Measurements from ENCODE around the gene AMOTL1. TPM values are rescaled to one million over a fixed set of nuclear protein-coding genes. Genes with fewer than 3 reads are reported as not detected.

AMOTL1 gene
- total RNA-seq, 1 experiment from 2014 or later = 57.4 TPM

- peaks cover 16% of the 10 kb centered on the region; the same call in 1 of the 2 replicates for H3K4me1 ChIP-seq
- H3K27me3 ChIP-seq = no peaks in the 10 kb centered on the region
- no peak overlapping the region for H3K27ac ChIP-seq
- no peak overlapping the region for H3K4me3 ChIP-seq
- no peak for DNase-seq
- no peaks in the 10 kb centered on the region for H3K9me3 ChIP-seq (replicated peaks)
- H3K36me3 ChIP-seq = no peaks in the 10 kb centered on the region
These were observed 154.3 kb downstream of the AMOTL1 start for GRCh38 chr11:94922321-94923003.

GRCh38 chr11:94923004-94923334 lies 154.8 kb downstream of the AMOTL1 start:
- no peak for DNase-seq
- H3K9me3 ChIP-seq (replicated peaks) = no peaks in the 10 kb centered on the region
- peaks cover 17% of the 10 kb centered on the region; the same call in 1 of the 2 replicates for H3K4me1 ChIP-seq
- H3K36me3 ChIP-seq = no peaks in the 10 kb centered on the region
- no peaks in the 10 kb centered on the region for H3K27me3 ChIP-seq
- no peak overlapping the region for H3K4me3 ChIP-seq
- H3K27ac ChIP-seq = no peak overlapping the region

GRCh38 chr11:94924171-94924572 lies 156.0 kb downstream of the AMOTL1 start:
- no peaks in the 10 kb centered on the region for H3K9me3 ChIP-seq (replicated peaks)
- DNase-seq = peak in 1 of 2 experiments; percentile 19
- peaks cover 17% of the 10 kb centered on the region; the same call in 1 of the 2 replicates for H3K4me1 ChIP-seq
- H3K36me3 ChIP-seq = no peaks in the 10 kb centered on the region
- H3K4me3 ChIP-seq = no peak overlapping the region
- no peaks in the 10 kb centered on the region for H3K27me3 ChIP-seq
- H3K27ac ChIP-seq = no peak overlapping the region

GRCh38 chr11:94924612-94925011 lies 156.5 kb downstream of the AMOTL1 start:
- no peak overlapping the region for H3K4me3 ChIP-seq
- H3K4me1 ChIP-seq = peaks cover 17% of the 10 kb centered on the region; the same call in 1 of the 2 replicates
- no peak for DNase-seq
- no peak overlapping the region for H3K27ac ChIP-seq
- H3K27me3 ChIP-seq = no peaks in the 10 kb centered on the region
- no peaks in the 10 kb centered on the region for H3K36me3 ChIP-seq
- no peaks in the 10 kb centered on the region for H3K9me3 ChIP-seq (replicated peaks)

- Histone ChIP-seq H3K4me3 (no peak overlapping the region), H3K36me3 (no peaks in the 10 kb centered on the region), H3K27ac (no peak overlapping the region), H3K27me3 (no peaks in the 10 kb centered on the region), H3K4me1 (peaks cover 17% of the 10 kb centered on the region; the same call in 1 of the 2 replicates), H3K9me3 (replicated peaks) (no peaks in the 10 kb centered on the region)
- no peak for DNase-seq
These were observed 157.5 kb downstream of the AMOTL1 start for GRCh38 chr11:94925422-94926270.

GRCh38 chr11:94926271-94926625 lies 158.1 kb downstream of the AMOTL1 start:
- peak; percentile 4 to 28 for DNase-seq
- H3K9me3 ChIP-seq (replicated peaks) = no peaks in the 10 kb centered on the region
- no peaks in the 10 kb centered on the region for H3K27me3 ChIP-seq
- H3K4me3 ChIP-seq = no peak overlapping the region
- H3K27ac ChIP-seq = no peak overlapping the region; the same call in 1 of the 2 replicates
- H3K4me1 ChIP-seq = peaks cover 17% of the 10 kb centered on the region; the same call in 1 of the 2 replicates
- no peaks in the 10 kb centered on the region for H3K36me3 ChIP-seq

Other genes starting within 250 kb of the AMOTL1 start
- gene FUT4, start 224.4 kb upstream of the AMOTL1 start, total RNA-seq (2014; rRNA removed; shearing (Covaris generic)) = 0.42 and 0.46 TPM in 2 replicates
- not detected in 2 replicates for gene PIWIL4, start 201.0 kb upstream of the AMOTL1 start, total RNA-seq (2014; rRNA removed; shearing (Covaris generic))
- gene CWC15, start 205.2 kb downstream of the AMOTL1 start, total RNA-seq (2014; rRNA removed; shearing (Covaris generic)) = 39.8 and 41.8 TPM in 2 replicates
- 1.9 TPM in 2 replicates for gene KDM4D, start 205.4 kb downstream of the AMOTL1 start, total RNA-seq (2014; rRNA removed; shearing (Covaris generic))